Skeletal muscle satellite cell (primary cell): ENCODE results near the gene GBF1.

Source experiments
- H3K27me3 ChIP-seq: 2 replicates; pipeline ENCODE4 v1.7.0; 2013; ENCODE audit warnings: low read length; ENCODE audit not compliant: control insufficient read depth, insufficient read depth
- H3K36me3 ChIP-seq: 2 replicates; pipeline ENCODE4 v1.7.0; 2013; ENCODE audit warnings: mild to moderate bottlenecking, control low read depth, low read length; ENCODE audit not compliant: insufficient read depth
- H3K4me1 ChIP-seq: 2 replicates; pipeline ENCODE4 v1.7.0; 2013; ENCODE audit warnings: low read length; ENCODE audit not compliant: control insufficient read depth, insufficient read depth
- H3K4me2 ChIP-seq: 2 replicates; pipeline ENCODE4 v1.7.0; 2013; ENCODE audit warnings: mild to moderate bottlenecking, low read length
- H3K4me3 ChIP-seq: 2 replicates; pipeline ENCODE4 v1.7.0; 2013; ENCODE audit warnings: low read length
- H3K9ac ChIP-seq: 2 replicates; pipeline ENCODE4 v1.7.0; 2013; ENCODE audit warnings: mild to moderate bottlenecking, low read depth, low read length, moderate library complexity
- H3K9me3 ChIP-seq: replicated peaks from 2 replicates; pipeline ENCODE4 v1.7.0; 2013; ENCODE audit warnings: mild to moderate bottlenecking, control low read depth, low read length

GBF1 gene

GRCh38 chr10:102279104-102279503 is 33.8 kb downstream of the GBF1 start:
- H3K9me3 ChIP-seq = no peaks in the 10 kb centered on the region
- no peak overlapping the region for H3K4me3 ChIP-seq
- no peaks in the 10 kb centered on the region for H3K36me3 ChIP-seq
- peaks cover 26% of the 10 kb centered on the region for H3K4me1 ChIP-seq
- H3K9ac ChIP-seq = no peak overlapping the region
- H3K27me3 ChIP-seq = no peaks in the 10 kb centered on the region
- no peak overlapping the region for H3K4me2 ChIP-seq

- H3K36me3 ChIP-seq = peaks cover 4% of the 10 kb centered on the region
- H3K27me3 ChIP-seq = no peaks in the 10 kb centered on the region
- H3K9ac ChIP-seq = peak overlapping the region; percentile 83
- peak overlapping the region; percentile 82 for H3K4me2 ChIP-seq
- H3K9me3 ChIP-seq = no peaks in the 10 kb centered on the region
- H3K4me3 ChIP-seq = peak overlapping the region; percentile 61
- peaks cover 22% of the 10 kb centered on the region for H3K4me1 ChIP-seq
Observed at GRCh38 chr10:102280397-102281101, 35.2 kb downstream of the GBF1 start.

GRCh38 chr10:102281102-102281487 is 35.8 kb downstream of the GBF1 start:
- Histone ChIP-seq H3K4me3 (peak overlapping the region; percentile 61), H3K9ac (peak overlapping the region; percentile 83)

GRCh38 chr10:102283488-102283887 is 38.2 kb downstream of the GBF1 start:
- H3K4me3 ChIP-seq = no peak overlapping the region

More at GRCh38 chr10:102281102-102281487, 35.8 kb downstream of the GBF1 start:
- Histone ChIP-seq H3K4me1 (peaks cover 22% of the 10 kb centered on the region), H3K27me3 (no peaks in the 10 kb centered on the region), H3K36me3 (peaks cover 4% of the 10 kb centered on the region), H3K4me2 (peak overlapping the region; percentile 82), H3K9me3 (no peaks in the 10 kb centered on the region)

GRCh38 chr10:102283890-102284289 is 38.6 kb downstream of the GBF1 start:
- no peaks in the 10 kb centered on the region for H3K27me3 ChIP-seq
- no peak overlapping the region for H3K4me3 ChIP-seq
- H3K4me2 ChIP-seq = no peak overlapping the region
- no peaks in the 10 kb centered on the region for H3K9me3 ChIP-seq
- no peak overlapping the region for H3K9ac ChIP-seq
- peaks cover 29% of the 10 kb centered on the region for H3K4me1 ChIP-seq
- peaks cover 15% of the 10 kb centered on the region for H3K36me3 ChIP-seq

More at GRCh38 chr10:102283488-102283887, 38.2 kb downstream of the GBF1 start:
- H3K36me3 ChIP-seq = peaks cover 15% of the 10 kb centered on the region
- no peaks in the 10 kb centered on the region for H3K27me3 ChIP-seq
- H3K9me3 ChIP-seq = no peaks in the 10 kb centered on the region
- peaks cover 29% of the 10 kb centered on the region for H3K4me1 ChIP-seq
- H3K4me2 ChIP-seq = no peak overlapping the region
- H3K9ac ChIP-seq = no peak overlapping the region

- Histone ChIP-seq H3K36me3 (peaks cover 15% of the 10 kb centered on the region), H3K4me2 (no peak overlapping the region), H3K9ac (no peak overlapping the region), H3K4me1 (peaks cover 24% of the 10 kb centered on the region), H3K27me3 (no peaks in the 10 kb centered on the region), H3K9me3 (no peaks in the 10 kb centered on the region), H3K4me3 (no peak overlapping the region)
Observed at GRCh38 chr10:102284531-102284930, 39.2 kb downstream of the GBF1 start.

GRCh38 chr10:102285133-102285532 is 39.8 kb downstream of the GBF1 start:
- Histone ChIP-seq H3K9ac (no peak overlapping the region), H3K9me3 (no peaks in the 10 kb centered on the region), H3K36me3 (peaks cover 15% of the 10 kb centered on the region), H3K27me3 (no peaks in the 10 kb centered on the region), H3K4me3 (no peak overlapping the region), H3K4me1 (peaks cover 18% of the 10 kb centered on the region), H3K4me2 (no peak overlapping the region)

- Histone ChIP-seq H3K9me3 (no peaks in the 10 kb centered on the region), H3K4me2 (no peak overlapping the region), H3K4me1 (peaks cover 11% of the 10 kb centered on the region), H3K4me3 (no peak overlapping the region), H3K27me3 (no peaks in the 10 kb centered on the region), H3K36me3 (peaks cover 15% of the 10 kb centered on the region), H3K9ac (no peak overlapping the region)
Observed at GRCh38 chr10:102286216-102286615, 40.9 kb downstream of the GBF1 start.

GRCh38 chr10:102287538-102287937 is 42.2 kb downstream of the GBF1 start:
- Histone ChIP-seq H3K36me3 (peaks cover 15% of the 10 kb centered on the region), H3K9ac (no peak overlapping the region), H3K27me3 (no peaks in the 10 kb centered on the region), H3K4me1 (peaks cover 15% of the 10 kb centered on the region), H3K4me2 (no peak overlapping the region), H3K9me3 (no peaks in the 10 kb centered on the region), H3K4me3 (no peak overlapping the region)

- Histone ChIP-seq H3K27me3 (no peaks in the 10 kb centered on the region), H3K4me2 (no peak overlapping the region), H3K4me3 (no peak overlapping the region), H3K36me3 (peaks cover 15% of the 10 kb centered on the region), H3K4me1 (peaks cover 15% of the 10 kb centered on the region), H3K9me3 (no peaks in the 10 kb centered on the region), H3K9ac (no peak overlapping the region)
Observed at GRCh38 chr10:102287991-102288390, 42.7 kb downstream of the GBF1 start.

- Histone ChIP-seq H3K9me3 (no peaks in the 10 kb centered on the region), H3K4me3 (no peak overlapping the region), H3K4me2 (no peak overlapping the region), H3K36me3 (peaks cover 15% of the 10 kb centered on the region), H3K4me1 (peaks cover 15% of the 10 kb centered on the region), H3K9ac (no peak overlapping the region), H3K27me3 (no peaks in the 10 kb centered on the region)
Observed at GRCh38 chr10:102289356-102289755, 44.0 kb downstream of the GBF1 start.

- Histone ChIP-seq H3K9ac (no peak overlapping the region), H3K4me2 (no peak overlapping the region), H3K9me3 (no peaks in the 10 kb centered on the region), H3K4me1 (peaks cover 20% of the 10 kb centered on the region), H3K27me3 (no peaks in the 10 kb centered on the region), H3K36me3 (peaks cover 15% of the 10 kb centered on the region), H3K4me3 (no peak overlapping the region)
Observed at GRCh38 chr10:102289840-102290239, 44.5 kb downstream of the GBF1 start.
